Adipocyte (in vitro differentiated cells): ENCODE data around the gene DOP1A.

Source experiments
- DNase-seq: peaks from one replicate; pipeline ENCODE4 v3.0.0-alpha.2; 2015; ENCODE audit warnings: low read depth
- H3K27me3 ChIP-seq: replicated peaks from 2 replicates; pipeline ENCODE4 v1.7.0; 2013; ENCODE audit warnings: mild to moderate bottlenecking, low read length, moderate library complexity; ENCODE audit not compliant: control insufficient read depth, insufficient read depth
- H3K36me3 ChIP-seq: 2 replicates; pipeline ENCODE4 v1.7.0; 2013; ENCODE audit warnings: low read length, mild to moderate bottlenecking, moderate library complexity; ENCODE audit not compliant: control insufficient read depth, insufficient read depth, severe bottlenecking
- H3K4me1 ChIP-seq: 2 replicates; pipeline ENCODE4 v1.7.0; 2013; ENCODE audit warnings: mild to moderate bottlenecking, low read length, moderate library complexity; ENCODE audit not compliant: control insufficient read depth, insufficient read depth
- H3K4me3 ChIP-seq: 2 replicates; pipeline ENCODE4 v1.7.0; 2013; ENCODE audit warnings: mild to moderate bottlenecking, low read length, moderate library complexity
- H3K9ac ChIP-seq: 2 replicates; pipeline ENCODE4 v1.7.0; 2013; ENCODE audit warnings: mild to moderate bottlenecking, low read length, moderate library complexity
- H3K9me3 ChIP-seq: 2 replicates; pipeline ENCODE4 v1.7.0; 2013; ENCODE audit warnings: mild to moderate bottlenecking, low read length, moderate library complexity; ENCODE audit not compliant: control insufficient read depth

Gene DOP1A

GRCh38 chr6:83057705-83058321, 9.7 kb upstream of the DOP1A start:
- DNase-seq: peak; percentile 77
- Histone ChIP-seq H3K4me1 (peaks cover 6% of the 10 kb centered on the region), H3K27me3 (no peaks in the 10 kb centered on the region), H3K4me3 (no peak overlapping the region), H3K9me3 (no peaks in the 10 kb centered on the region), H3K9ac (no peak overlapping the region), H3K36me3 (no peaks in the 10 kb centered on the region)

GRCh38 chr6:83061190-83061589, 6.3 kb upstream of the DOP1A start:
- Histone ChIP-seq H3K9me3 (no peaks in the 10 kb centered on the region), H3K4me1 (peaks cover 6% of the 10 kb centered on the region), H3K9ac (no peak overlapping the region), H3K36me3 (no peaks in the 10 kb centered on the region), H3K4me3 (no peak overlapping the region), H3K27me3 (no peaks in the 10 kb centered on the region)
- no peak for DNase-seq

- Histone ChIP-seq H3K9me3 (no peaks in the 10 kb centered on the region), H3K36me3 (no peaks in the 10 kb centered on the region), H3K27me3 (no peaks in the 10 kb centered on the region), H3K9ac (no peak overlapping the region), H3K4me3 (no peak overlapping the region), H3K4me1 (peaks cover 5% of the 10 kb centered on the region)
- DNase-seq: peak; percentile 36
Observed at GRCh38 chr6:83062225-83062624, 5.2 kb upstream of the DOP1A start.

GRCh38 chr6:83065511-83066192, 1.8 kb upstream of the DOP1A start, which contains the start of gene UBE3D:
Gene UBE3D (minus strand): TSS chr6:83065841. CDS start chr6:83065718, 123 bp downstream.
- DNase-seq: peak; percentile 96
- H3K9me3 ChIP-seq: no peaks in the 10 kb centered on the region
- H3K4me3 ChIP-seq: peak within 1 kb of the TSS; percentile 98
- peaks cover 18% of the 10 kb centered on the region for H3K4me1 ChIP-seq
- no peaks in the 10 kb centered on the region for H3K36me3 ChIP-seq
- H3K9ac ChIP-seq: peak within 1 kb of the TSS; percentile 92
- no peaks in the 10 kb centered on the region for H3K27me3 ChIP-seq

GRCh38 chr6:83068616-83069015, 1.1 kb downstream of the DOP1A start:
- DNase-seq: peak; percentile 8
- H3K4me1 ChIP-seq: peaks cover 32% of the 10 kb centered on the region
- H3K27me3 ChIP-seq: no peaks in the 10 kb centered on the region
- H3K9me3 ChIP-seq: no peaks in the 10 kb centered on the region
- H3K9ac ChIP-seq: peak overlapping the region; percentile 91
- no peaks in the 10 kb centered on the region for H3K36me3 ChIP-seq
- H3K4me3 ChIP-seq: peak overlapping the region; percentile 93

GRCh38 chr6:83069633-83070032, 2.2 kb downstream of the DOP1A start:
- no peak overlapping the region for H3K9ac ChIP-seq
- peaks cover 30% of the 10 kb centered on the region for H3K4me1 ChIP-seq
- DNase-seq: no peak
- no peak overlapping the region for H3K4me3 ChIP-seq
- H3K27me3 ChIP-seq: no peaks in the 10 kb centered on the region
- H3K36me3 ChIP-seq: no peaks in the 10 kb centered on the region
- H3K9me3 ChIP-seq: no peaks in the 10 kb centered on the region

- H3K4me1 ChIP-seq: peaks cover 26% of the 10 kb centered on the region
Observed at GRCh38 chr6:83071023-83071422, 3.6 kb downstream of the DOP1A start.

GRCh38 chr6:83071707-83072106, 4.2 kb downstream of the DOP1A start:
- Histone ChIP-seq H3K4me3 (no peak overlapping the region), H3K4me1 (peaks cover 26% of the 10 kb centered on the region), H3K36me3 (no peaks in the 10 kb centered on the region), H3K9ac (no peak overlapping the region), H3K9me3 (no peaks in the 10 kb centered on the region), H3K27me3 (no peaks in the 10 kb centered on the region)
- DNase-seq: no peak

More at GRCh38 chr6:83071023-83071422, 3.6 kb downstream of the DOP1A start:
- Histone ChIP-seq H3K9ac (peak overlapping the region; percentile 30), H3K36me3 (no peaks in the 10 kb centered on the region), H3K9me3 (no peaks in the 10 kb centered on the region), H3K4me3 (no peak overlapping the region), H3K27me3 (no peaks in the 10 kb centered on the region)
- no peak for DNase-seq

- H3K9me3 ChIP-seq: no peaks in the 10 kb centered on the region
- DNase-seq: no peak
- no peaks in the 10 kb centered on the region for H3K36me3 ChIP-seq
- H3K9ac ChIP-seq: no peak overlapping the region
- no peaks in the 10 kb centered on the region for H3K27me3 ChIP-seq
- no peak overlapping the region for H3K4me3 ChIP-seq
- H3K4me1 ChIP-seq: peaks cover 26% of the 10 kb centered on the region
Observed at GRCh38 chr6:83072726-83073125, 5.3 kb downstream of the DOP1A start.

- no peaks in the 10 kb centered on the region for H3K36me3 ChIP-seq
Observed at GRCh38 chr6:83073615-83074014, 6.1 kb downstream of the DOP1A start.

GRCh38 chr6:83083476-83083875, 16.0 kb downstream of the DOP1A start:
- no peaks in the 10 kb centered on the region for H3K4me1 ChIP-seq

More at GRCh38 chr6:83073615-83074014, 6.1 kb downstream of the DOP1A start:
- Histone ChIP-seq H3K4me3 (no peak overlapping the region), H3K9ac (no peak overlapping the region), H3K9me3 (no peaks in the 10 kb centered on the region), H3K4me1 (peaks cover 22% of the 10 kb centered on the region), H3K27me3 (no peaks in the 10 kb centered on the region)
- DNase-seq: no peak

More at GRCh38 chr6:83083476-83083875, 16.0 kb downstream of the DOP1A start:
- Histone ChIP-seq H3K9ac (no peak overlapping the region), H3K4me3 (no peak overlapping the region), H3K27me3 (no peaks in the 10 kb centered on the region), H3K9me3 (no peaks in the 10 kb centered on the region), H3K36me3 (no peaks in the 10 kb centered on the region)
- no peak for DNase-seq
